ENCODE data around the gene BTBD2.
A peak's percentile ranks its signal among the peaks of the same experiment; 100 is the strongest.

BTBD2 gene

DNA sequence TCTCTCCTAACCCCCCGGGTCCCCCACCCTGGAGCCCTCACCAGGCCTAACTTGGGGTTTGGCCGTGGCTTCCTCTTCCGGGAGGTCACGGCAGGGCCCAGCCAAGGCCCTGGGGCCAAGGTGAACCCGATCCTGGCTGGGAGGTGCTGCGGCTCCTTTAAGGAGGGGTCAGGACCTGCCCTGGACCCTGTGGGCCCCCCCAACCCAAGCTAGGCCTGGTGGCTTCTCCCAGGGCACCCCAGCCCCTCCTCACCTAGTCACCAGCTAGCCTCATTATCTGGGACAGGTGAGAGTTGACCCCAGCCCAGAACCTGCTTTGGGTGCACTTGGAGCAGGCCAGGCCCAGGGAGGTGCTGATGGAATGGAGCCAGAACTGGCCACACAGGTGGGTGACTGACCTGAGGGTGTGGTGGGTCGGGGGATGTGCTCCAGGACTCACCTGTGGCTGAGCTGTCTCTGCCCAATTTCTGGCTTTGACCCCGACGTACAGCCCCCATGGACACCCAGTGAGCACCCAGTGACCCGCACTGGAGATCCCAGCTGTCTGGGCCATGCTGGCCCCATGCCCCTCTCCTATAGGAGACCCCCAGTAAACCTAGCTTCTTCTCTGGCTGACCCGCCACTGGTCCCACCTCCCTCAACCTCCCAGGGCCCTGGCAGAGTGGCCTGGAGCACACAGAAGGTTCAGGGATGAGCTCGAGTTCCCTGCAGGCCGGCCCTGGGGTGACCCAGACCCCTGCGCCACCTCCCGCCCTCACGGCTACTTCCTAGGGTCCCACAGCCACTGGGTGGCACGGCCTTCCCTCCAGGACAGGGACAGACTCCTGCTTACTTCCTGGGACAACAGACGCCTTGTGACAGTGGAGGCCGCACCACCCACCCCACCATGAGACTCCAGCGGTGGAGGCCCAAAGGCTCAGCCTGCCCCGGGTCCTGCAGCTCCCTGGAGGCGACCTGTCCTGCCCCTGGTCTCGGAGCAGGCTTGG, 42.3 kb upstream of the BTBD2 start:
- TF ChIP-seq CTCF (IDR thresholded peaks at IDR 0.05; ENCODE audit: low read depth, low read length): no peak
- no peaks in the 10 kb centered on the region for H3K36me3 ChIP-seq
- DNase-seq: no peak
- H3K9me3 ChIP-seq (ENCODE audit: severe bottlenecking): no peaks in the 10 kb centered on the region
- no peaks in the 10 kb centered on the region for H3K27me3 ChIP-seq (ENCODE audit: insufficient read depth, low read depth, severe bottlenecking)
- no peak overlapping the region for H3K4me3 ChIP-seq (ENCODE audit: low read depth, low read length)
- H3K27ac ChIP-seq: peak overlapping the region; percentile 55

GRCh38 chr19:2056837-2057192, 41.3 kb upstream of the BTBD2 start:
- Histone ChIP-seq H3K36me3 (no peaks in the 10 kb centered on the region), H3K27ac (no peak overlapping the region), H3K4me3 (ENCODE audit: low read depth, low read length) (no peak overlapping the region), H3K27me3 (ENCODE audit: insufficient read depth, low read depth, severe bottlenecking) (no peaks in the 10 kb centered on the region), H3K9me3 (ENCODE audit: severe bottlenecking) (no peaks in the 10 kb centered on the region)
- no peak for DNase-seq
- no peak for TF ChIP-seq CTCF (IDR thresholded peaks at IDR 0.05; ENCODE audit: low read depth, low read length)

DNA sequence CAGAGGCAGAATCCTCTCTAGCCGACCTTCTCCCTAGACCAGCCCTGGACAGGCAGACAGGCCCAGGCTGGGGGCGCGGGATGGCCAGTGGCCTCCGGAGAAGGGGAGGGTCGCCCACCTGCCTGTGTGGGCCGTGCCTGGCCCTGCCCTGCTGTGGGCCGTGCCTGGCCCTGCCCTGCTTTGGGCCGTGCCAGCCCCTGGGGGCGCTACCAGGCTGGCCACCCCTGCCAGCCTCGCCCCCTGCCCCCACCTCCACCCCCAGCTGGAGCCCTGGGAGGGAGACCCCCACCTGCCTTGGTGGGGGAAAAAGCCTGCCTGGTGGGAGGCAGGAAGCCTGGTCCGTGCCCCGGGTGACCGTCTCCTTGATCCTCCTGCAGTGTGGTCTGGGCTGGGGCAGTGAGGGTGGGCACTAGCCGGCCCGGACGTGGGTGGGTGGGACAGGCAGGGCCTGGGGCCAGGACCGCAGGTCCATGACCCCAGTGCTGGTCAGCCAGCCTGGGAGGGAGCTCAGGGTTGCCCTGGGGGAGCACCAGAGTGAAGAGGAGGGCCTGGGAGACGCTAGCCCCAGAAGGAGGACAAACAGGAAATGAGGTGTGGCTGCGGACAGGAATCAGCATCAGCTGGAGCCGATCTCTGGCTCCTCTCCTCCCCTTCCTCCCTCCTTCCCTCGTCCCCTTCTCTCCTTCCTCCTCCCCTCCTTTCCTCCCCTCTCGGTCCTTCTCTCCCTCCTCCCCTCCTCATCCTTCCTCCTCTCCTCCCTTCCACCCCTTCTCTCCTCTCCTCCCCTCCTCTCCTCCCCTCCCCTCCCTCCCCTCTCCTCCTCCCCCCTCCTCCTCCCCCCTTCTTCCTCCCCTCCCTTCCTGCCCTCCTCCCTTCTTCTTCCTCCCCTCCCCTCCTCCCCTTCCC, 40.7 kb upstream of the BTBD2 start:
- no peak for TF ChIP-seq CTCF (IDR thresholded peaks at IDR 0.05; ENCODE audit: low read depth, low read length)
- no peaks in the 10 kb centered on the region for H3K27me3 ChIP-seq (ENCODE audit: insufficient read depth, low read depth, severe bottlenecking)
- H3K4me3 ChIP-seq (ENCODE audit: low read depth, low read length): no peak overlapping the region
- H3K36me3 ChIP-seq: no peaks in the 10 kb centered on the region
- no peak for DNase-seq
- no peaks in the 10 kb centered on the region for H3K9me3 ChIP-seq (ENCODE audit: severe bottlenecking)
- H3K27ac ChIP-seq: peak overlapping the region; percentile 20; the same call in 1 of the 2 replicates

DNA sequence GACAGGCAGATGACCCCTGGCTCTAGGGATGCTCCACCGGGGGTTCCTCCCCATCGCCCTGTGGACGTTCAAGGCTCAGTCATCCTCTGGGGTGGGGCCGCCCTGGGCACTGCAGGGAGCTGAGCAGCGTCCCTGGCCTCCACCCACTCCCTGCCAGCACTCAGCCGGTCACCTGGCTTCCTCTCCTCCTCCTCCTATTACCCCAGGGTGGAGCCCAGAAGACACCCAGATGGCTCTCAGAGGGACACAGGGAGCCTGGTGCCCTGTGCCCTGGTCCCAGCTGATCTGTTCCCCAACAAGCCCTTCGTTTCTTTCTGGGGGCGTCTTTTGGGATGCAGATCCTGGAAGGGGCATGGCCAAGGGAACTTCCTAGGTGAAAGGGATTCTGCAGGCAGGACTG, 39.2 kb upstream of the BTBD2 start:
- no peaks in the 10 kb centered on the region for H3K27me3 ChIP-seq (ENCODE audit: insufficient read depth, low read depth, severe bottlenecking)
- H3K9me3 ChIP-seq (ENCODE audit: severe bottlenecking): no peaks in the 10 kb centered on the region
- no peaks in the 10 kb centered on the region; the same call in 1 of the 2 replicates for H3K36me3 ChIP-seq
- H3K4me3 ChIP-seq (ENCODE audit: low read depth, low read length): no peak overlapping the region
- no peak for DNase-seq
- TF ChIP-seq CTCF (IDR thresholded peaks at IDR 0.05; ENCODE audit: low read depth, low read length): no peak
- H3K27ac ChIP-seq: no peak overlapping the region

GRCh38 chr19:2053601-2054389, 38.3 kb upstream of the BTBD2 start:
- TF ChIP-seq CTCF (IDR thresholded peaks at IDR 0.05; ENCODE audit: low read depth, low read length): no peak
- Histone ChIP-seq H3K27me3 (ENCODE audit: insufficient read depth, low read depth, severe bottlenecking) (no peaks in the 10 kb centered on the region), H3K36me3 (peaks cover 4% of the 10 kb centered on the region), H3K27ac (no peak overlapping the region), H3K4me3 (ENCODE audit: low read depth, low read length) (no peak overlapping the region), H3K9me3 (ENCODE audit: severe bottlenecking) (no peaks in the 10 kb centered on the region)
- DNase-seq: no peak

All from WERI-Rb-1 (cell line).